Activated B cell treated with CpG ODN at 0.5 μM for 24 hours (primary cell): ENCODE data around the gene SPRR3. TPM values are rescaled to one million over a fixed set of nuclear protein-coding genes. Genes with fewer than 3 reads are reported as not detected.

Experiments
- ATAC-seq: fragments of 200-7000 bp; cut with Tn5 transposase; one replicate; pipeline ENCODE4 v1.10.0; 2021; ENCODE audit warnings: low read depth, mild to moderate bottlenecking, moderate library complexity
- CTCF ChIA-PET: fragments of 350-600 bp; sonication (Branson Sonifier 250); formaldehyde crosslinking; loops from one replicate; lab custom pipeline; 2021; ENCODE audit warnings: antibody characterized with exemption; lab: Charles Lee
- POLR2A ChIA-PET: fragments of 350-600 bp; sonication (Branson Sonifier 250); formaldehyde crosslinking; loops from one replicate; lab custom pipeline; 2021; ENCODE audit warnings: antibody characterized with exemption; lab: Charles Lee
- DNase-seq: peaks from one replicate; pipeline ENCODE4 v3.0.0; 2022
- H3K27ac Mint-ChIP-seq: one replicate; pipeline ENCODE4 v1.8.0; 2020; ENCODE audit warnings: mixed read lengths
- H3K27me3 Mint-ChIP-seq: one replicate; pipeline ENCODE4 v1.8.0; 2021; ENCODE audit warnings: mixed read lengths
- H3K36me3 Mint-ChIP-seq: one replicate; pipeline ENCODE4 v1.8.0; 2021; ENCODE audit warnings: low read depth, mixed read lengths
- H3K4me1 Mint-ChIP-seq: one replicate; pipeline ENCODE4 v1.8.0; 2021; ENCODE audit warnings: mixed read lengths
- H3K4me3 Mint-ChIP-seq: one replicate; pipeline ENCODE4 v1.8.0; 2020; ENCODE audit warnings: mild to moderate bottlenecking, mixed read lengths
- H3K9me3 Mint-ChIP-seq: one replicate; pipeline ENCODE4 v1.8.0; 2020; ENCODE audit warnings: mixed read lengths
- intact Hi-C: fragments of 100-400 bp; cut with micrococcal nuclease; formaldehyde crosslinking; loops from one replicate; pipeline ENCODE4 v1.15.1; 2024
- total RNA-seq: library from RNA; stranded (reverse); gene quantifications from 2 replicates; pipeline ENCODE4 v1.2.3, GENCODE V29; 2022
- TF ChIP-seq, protein P1 (sequence below): fragments of 200-600 bp; IDR thresholded peaks from one replicate; pipeline ENCODE4 v1.8.0; 2022; ENCODE audit warnings: antibody characterized with exemption, mild to moderate bottlenecking

Gene SPRR3
- total RNA-seq, 1 donor from 2014 or later, result not detected

DNA sequence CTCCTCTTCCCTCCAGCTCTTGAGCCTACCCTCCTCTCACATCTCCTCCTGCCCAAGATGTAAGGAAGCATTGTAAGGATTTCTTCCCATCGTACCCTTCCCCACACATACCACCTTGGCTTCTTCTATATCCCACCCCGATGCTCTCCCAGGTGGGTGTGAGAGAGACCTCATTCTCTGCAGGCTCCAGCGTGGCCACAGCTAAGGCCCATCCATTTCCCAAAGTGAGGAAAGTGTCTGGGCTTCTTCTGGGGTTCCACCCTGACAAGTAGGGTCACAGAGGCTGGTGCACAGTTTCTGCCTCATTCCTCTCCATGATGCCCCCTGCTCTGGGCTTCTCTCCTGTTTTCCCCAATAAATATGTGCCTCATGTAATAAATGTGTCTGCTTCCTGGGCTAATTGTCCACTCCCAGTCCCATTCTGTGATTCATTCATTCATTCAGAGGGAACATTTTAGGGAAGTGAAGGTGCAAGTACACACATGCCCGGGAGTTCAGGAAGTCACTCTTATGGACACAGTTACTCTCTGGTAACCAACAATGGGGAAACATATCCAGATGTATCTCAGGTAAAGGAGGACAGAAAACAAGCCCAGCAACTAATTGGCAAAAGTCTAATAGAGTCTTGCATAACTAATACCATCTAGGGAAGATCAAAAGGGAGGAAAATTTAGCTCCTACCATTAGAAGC lies 29.2 kb upstream of the SPRR3 start:
- ATAC-seq, result no peak
- no peak overlapping the region for H3K4me3 Mint-ChIP-seq
- TF ChIP-seq, protein P1, sequence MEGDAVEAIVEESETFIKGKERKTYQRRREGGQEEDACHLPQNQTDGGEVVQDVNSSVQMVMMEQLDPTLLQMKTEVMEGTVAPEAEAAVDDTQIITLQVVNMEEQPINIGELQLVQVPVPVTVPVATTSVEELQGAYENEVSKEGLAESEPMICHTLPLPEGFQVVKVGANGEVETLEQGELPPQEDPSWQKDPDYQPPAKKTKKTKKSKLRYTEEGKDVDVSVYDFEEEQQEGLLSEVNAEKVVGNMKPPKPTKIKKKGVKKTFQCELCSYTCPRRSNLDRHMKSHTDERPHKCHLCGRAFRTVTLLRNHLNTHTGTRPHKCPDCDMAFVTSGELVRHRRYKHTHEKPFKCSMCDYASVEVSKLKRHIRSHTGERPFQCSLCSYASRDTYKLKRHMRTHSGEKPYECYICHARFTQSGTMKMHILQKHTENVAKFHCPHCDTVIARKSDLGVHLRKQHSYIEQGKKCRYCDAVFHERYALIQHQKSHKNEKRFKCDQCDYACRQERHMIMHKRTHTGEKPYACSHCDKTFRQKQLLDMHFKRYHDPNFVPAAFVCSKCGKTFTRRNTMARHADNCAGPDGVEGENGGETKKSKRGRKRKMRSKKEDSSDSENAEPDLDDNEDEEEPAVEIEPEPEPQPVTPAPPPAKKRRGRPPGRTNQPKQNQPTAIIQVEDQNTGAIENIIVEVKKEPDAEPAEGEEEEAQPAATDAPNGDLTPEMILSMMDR, result no peak
- POLR2A ChIA-PET, result no interaction called here
- no peaks in the 10 kb centered on the region for H3K9me3 Mint-ChIP-seq
- CTCF ChIA-PET, result no interaction called here
- intact Hi-C loops, result no loop called here
- DNase-seq, result no peak
- no peak overlapping the region for H3K27ac Mint-ChIP-seq
- H3K36me3 Mint-ChIP-seq, result no peaks in the 10 kb centered on the region
- peaks cover 5% of the 10 kb centered on the region for H3K27me3 Mint-ChIP-seq
- H3K4me1 Mint-ChIP-seq, result no peaks in the 10 kb centered on the region

DNA sequence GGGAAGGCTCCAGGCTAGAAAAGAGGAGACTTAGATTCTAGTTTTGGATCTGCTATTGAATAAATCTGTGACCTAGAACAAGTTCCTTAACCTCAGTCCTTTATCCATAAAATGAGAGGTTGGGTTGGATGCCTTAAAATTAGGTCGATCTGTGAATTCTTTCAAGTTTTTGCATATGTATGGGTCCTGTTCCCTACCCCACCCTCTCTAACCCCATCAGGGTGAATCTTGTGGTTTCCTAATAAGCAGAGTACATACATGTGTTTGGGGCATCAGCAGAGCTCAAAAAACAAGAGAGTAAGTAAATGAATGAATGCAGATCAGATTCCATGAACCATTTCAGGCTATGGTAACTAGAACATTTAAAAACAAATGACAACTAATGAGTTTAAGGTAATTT lies 24.9 kb upstream of the SPRR3 start:
- H3K9me3 Mint-ChIP-seq, result no peaks in the 10 kb centered on the region
- no peak for ATAC-seq
- no peak overlapping the region for H3K27ac Mint-ChIP-seq
- peaks cover 20% of the 10 kb centered on the region for H3K27me3 Mint-ChIP-seq
- TF ChIP-seq, protein P1, result no peak
- H3K4me3 Mint-ChIP-seq, result no peak overlapping the region
- DNase-seq, result no peak
- no peaks in the 10 kb centered on the region for H3K36me3 Mint-ChIP-seq
- H3K4me1 Mint-ChIP-seq, result no peaks in the 10 kb centered on the region
- ChIA-PET CTCF (no interaction called here), POLR2A (no interaction called here)
- intact Hi-C loops, result no loop called here

DNA sequence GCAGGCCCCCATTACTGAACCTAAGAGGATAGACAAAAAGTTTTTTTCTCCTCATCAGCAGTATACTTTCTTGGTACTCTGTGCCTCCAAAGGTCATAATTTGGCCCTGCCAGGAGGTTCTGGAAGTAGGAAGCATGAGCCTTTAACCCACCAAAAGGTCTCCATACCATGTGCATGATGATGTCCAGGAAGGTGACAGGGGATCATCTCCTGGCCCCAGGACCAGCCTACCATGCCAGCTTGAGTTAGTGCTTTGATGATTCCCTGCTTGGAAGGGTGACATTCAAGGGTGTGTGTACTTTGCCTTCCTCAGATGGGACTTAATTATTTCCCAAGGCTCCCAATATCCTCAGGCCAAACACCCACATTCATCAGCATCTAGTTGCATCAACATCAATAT lies 23.9 kb upstream of the SPRR3 start:
- Mint-ChIP-seq H3K27ac (no peak overlapping the region), H3K4me1 (no peaks in the 10 kb centered on the region), H3K27me3 (peaks cover 22% of the 10 kb centered on the region), H3K9me3 (no peaks in the 10 kb centered on the region), H3K36me3 (no peaks in the 10 kb centered on the region), H3K4me3 (no peak overlapping the region)
- POLR2A ChIA-PET, result no interaction called here
- TF ChIP-seq, protein P1, result no peak
- intact Hi-C loops, result no loop called here
- CTCF ChIA-PET, result no interaction called here
- ATAC-seq, result no peak
- no peak for DNase-seq

DNA sequence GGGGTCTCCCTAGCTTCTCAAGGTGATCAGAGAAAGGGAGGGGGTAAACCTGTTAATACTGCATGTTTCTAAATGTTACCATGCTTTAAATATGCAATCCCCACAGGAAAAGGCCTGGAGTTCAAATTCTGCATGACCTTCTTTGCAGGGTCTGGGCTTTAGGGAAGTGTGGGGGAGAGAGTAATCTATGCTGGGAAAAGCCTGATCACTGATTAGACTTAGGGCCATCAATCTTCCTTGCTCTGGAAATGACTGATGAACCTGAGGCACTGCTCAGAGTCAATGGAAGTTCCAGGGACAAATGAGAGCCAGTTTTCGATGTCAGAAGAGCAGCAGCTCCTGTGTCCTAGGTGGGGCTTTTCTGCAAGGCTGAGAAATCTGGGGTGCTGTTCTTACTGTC lies 20.9 kb upstream of the SPRR3 start:
- no peaks in the 10 kb centered on the region for H3K4me1 Mint-ChIP-seq
- H3K36me3 Mint-ChIP-seq, result no peaks in the 10 kb centered on the region
- ATAC-seq (no peak), DNase-seq (no peak)
- H3K4me3 Mint-ChIP-seq, result no peak overlapping the region
- H3K27me3 Mint-ChIP-seq, result peaks cover 34% of the 10 kb centered on the region
- H3K27ac Mint-ChIP-seq, result no peak overlapping the region
- H3K9me3 Mint-ChIP-seq, result no peaks in the 10 kb centered on the region
- intact Hi-C loops, result no loop called here
- ChIA-PET CTCF (no interaction called here), POLR2A (no interaction called here)
- TF ChIP-seq, protein P1, result no peak

DNA sequence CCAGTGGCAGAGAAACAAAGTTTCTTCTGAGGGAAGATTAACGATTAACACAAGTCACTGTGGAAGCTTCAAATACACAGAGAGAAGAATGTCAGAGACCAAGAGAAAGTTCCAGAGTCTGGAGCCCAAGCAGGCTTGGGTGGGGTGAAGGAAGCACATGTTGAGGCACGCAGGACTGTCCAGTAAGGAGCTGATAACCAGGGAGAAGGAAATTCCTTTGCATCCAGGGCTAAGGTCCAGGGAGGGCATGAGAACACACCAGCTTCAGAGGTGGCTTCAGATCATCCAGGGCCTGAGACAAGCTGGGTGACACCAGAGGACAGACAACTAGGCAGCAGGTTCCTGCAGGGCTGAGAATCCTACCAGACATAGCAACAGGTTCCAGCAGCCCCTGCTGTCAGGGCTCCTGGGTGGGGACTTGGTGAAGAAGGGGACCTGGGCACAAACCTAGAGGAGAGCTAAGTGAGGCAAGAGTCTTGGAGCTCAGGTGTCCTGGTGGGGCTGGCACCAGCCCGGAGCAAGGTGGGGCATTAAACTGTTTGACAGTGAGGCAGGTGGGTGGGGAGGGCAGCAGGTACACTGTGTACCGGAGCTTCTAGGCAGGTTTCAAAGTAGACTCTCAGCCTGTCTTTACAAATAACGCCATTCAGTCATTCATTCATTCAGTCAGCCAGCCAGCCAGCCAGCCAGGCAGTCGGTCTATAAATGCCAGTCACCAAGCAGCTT lies 20.2 kb upstream of the SPRR3 start:
- no peaks in the 10 kb centered on the region for H3K36me3 Mint-ChIP-seq
- no peak for ATAC-seq
- no peak for DNase-seq
- H3K4me3 Mint-ChIP-seq, result no peak overlapping the region
- no peaks in the 10 kb centered on the region for H3K9me3 Mint-ChIP-seq
- H3K4me1 Mint-ChIP-seq, result no peaks in the 10 kb centered on the region
- H3K27ac Mint-ChIP-seq, result no peak overlapping the region
- intact Hi-C loops, result no loop called here
- ChIA-PET POLR2A (no interaction called here), CTCF (no interaction called here)
- TF ChIP-seq, protein P1, result no peak
- peaks cover 38% of the 10 kb centered on the region for H3K27me3 Mint-ChIP-seq
